Subcutaneous adipose tissue (tissue), 4 donors: ENCODE measurements around the gene CLTCL1. TPM values are rescaled to one million over a fixed set of nuclear protein-coding genes. Genes with fewer than 3 reads are reported as not detected.

Source experiments
- total RNA-seq, 4 donors: library from RNA; depleted of rRNA; stranded (reverse); fragments of >200 nt; gene quantifications; one replicate each; pipeline ENCODE4 v1.1.0, GENCODE V29; 2016
- TF ChIP-seq, protein P1 (sequence below): fragments of 450-650 bp; IDR thresholded peaks from one replicate; pipeline ENCODE4 v1.5.1; 2016; ENCODE audit warnings: low read depth, mild to moderate bottlenecking, control low read depth, antibody characterized with exemption, moderate library complexity

CLTCL1 gene
- total RNA-seq, 4 donors from 2014 or later = 7.3 to 23.2 (median 16.5) TPM

DNA sequence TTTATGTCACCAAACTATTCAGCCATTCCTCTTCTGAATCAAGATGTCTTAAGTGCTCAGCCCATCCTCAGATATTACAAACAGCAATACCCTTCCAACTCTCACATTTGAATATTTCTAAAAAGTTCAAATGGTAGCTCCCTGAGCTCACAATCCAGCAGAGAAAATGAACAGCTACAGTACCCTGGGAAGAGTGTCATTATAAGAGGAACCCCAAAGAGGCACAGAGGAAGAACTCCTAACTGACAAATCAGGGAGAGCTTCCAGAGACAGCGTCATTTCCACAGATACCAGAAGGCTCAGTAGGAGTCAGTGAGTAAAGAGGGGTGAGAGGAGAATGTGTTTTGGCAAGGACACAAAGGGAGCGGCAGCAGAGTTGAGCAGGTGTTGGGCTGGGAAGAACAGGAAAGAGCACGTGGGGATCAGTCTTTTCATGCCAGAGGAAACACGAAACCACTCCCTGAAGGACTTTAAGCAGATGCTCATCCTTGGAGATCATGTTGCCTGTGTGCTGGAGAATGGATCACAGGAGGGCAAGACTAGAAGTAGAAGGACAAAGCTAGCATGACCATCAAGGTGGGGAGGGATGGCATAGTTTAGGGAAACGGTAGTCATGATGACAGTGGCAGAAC, 4.3 kb downstream of the CLTCL1 start:
- TF ChIP-seq, protein P1, sequence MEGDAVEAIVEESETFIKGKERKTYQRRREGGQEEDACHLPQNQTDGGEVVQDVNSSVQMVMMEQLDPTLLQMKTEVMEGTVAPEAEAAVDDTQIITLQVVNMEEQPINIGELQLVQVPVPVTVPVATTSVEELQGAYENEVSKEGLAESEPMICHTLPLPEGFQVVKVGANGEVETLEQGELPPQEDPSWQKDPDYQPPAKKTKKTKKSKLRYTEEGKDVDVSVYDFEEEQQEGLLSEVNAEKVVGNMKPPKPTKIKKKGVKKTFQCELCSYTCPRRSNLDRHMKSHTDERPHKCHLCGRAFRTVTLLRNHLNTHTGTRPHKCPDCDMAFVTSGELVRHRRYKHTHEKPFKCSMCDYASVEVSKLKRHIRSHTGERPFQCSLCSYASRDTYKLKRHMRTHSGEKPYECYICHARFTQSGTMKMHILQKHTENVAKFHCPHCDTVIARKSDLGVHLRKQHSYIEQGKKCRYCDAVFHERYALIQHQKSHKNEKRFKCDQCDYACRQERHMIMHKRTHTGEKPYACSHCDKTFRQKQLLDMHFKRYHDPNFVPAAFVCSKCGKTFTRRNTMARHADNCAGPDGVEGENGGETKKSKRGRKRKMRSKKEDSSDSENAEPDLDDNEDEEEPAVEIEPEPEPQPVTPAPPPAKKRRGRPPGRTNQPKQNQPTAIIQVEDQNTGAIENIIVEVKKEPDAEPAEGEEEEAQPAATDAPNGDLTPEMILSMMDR = no peak

DNA sequence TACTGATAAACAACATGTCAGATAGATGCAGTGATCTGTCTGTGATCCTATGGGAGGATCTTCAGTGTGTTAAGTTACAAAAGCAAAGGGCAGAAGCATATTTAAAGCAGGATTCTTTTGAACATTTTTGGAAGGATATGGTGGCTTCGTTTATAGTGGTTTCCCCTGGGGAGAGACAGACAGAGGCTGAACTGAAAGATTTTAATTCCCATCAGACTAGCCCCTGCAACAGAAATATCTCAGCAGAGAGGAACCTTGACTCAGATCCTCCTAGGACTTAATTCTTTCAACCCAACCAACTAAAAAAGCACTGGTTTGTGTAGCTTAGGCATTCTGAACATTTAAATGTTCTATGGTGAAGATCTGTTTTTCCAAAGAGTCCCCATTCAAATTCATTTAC, 5.7 kb downstream of the CLTCL1 start:
- TF ChIP-seq, protein P1 = no peak

DNA sequence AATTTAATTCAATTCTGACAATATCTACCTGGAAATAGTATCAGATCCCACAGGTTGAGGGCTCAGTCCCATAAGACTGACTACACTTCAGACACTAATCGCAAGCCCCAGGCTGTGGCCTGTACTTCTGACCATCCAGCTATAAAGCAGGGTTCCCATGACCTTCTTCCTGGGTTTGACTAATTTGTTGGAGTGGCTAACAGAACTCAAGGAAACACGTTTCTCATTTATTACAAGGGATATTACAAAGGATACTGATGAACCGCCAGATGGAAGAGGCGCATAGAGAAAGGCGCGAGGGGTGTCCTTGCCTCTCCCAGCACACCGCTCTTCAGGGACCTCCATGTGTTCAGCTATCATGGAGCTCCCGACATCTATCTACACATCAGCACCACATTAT, 13.7 kb downstream of the CLTCL1 start:
- TF ChIP-seq, protein P1 = no peak

DNA sequence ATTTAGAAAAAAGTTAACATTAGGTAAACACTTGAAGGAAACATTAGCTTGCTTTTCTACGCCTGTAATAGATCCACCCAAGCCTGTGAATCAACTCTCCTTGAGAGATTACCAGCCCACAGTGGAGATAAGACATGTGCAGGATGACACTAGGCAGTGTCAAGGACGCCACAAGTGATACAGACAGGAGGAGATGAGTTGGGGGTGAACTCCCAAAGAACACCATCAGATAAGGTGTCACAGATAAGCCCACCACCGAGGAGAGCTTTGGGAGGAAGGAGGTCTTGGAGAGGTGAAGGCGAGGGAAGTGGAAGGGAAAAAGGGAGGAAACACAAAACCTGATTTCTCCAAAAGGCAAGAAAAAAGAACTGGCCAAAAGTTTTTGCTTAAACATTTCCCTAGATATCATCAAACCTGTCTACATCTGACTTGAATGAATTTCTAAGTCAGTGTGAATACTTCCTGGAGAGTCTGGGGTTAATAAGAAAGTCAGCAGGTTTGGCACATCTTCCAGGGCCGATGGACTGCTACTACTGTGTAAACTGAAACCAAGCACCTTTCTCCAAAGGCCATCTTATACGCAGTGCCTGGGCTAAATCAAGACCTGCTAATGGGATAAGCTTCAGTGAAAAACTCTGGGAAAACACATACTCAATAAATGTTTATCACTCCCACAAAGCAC, 15.5 kb downstream of the CLTCL1 start:
- TF ChIP-seq, protein P1 = no peak

DNA sequence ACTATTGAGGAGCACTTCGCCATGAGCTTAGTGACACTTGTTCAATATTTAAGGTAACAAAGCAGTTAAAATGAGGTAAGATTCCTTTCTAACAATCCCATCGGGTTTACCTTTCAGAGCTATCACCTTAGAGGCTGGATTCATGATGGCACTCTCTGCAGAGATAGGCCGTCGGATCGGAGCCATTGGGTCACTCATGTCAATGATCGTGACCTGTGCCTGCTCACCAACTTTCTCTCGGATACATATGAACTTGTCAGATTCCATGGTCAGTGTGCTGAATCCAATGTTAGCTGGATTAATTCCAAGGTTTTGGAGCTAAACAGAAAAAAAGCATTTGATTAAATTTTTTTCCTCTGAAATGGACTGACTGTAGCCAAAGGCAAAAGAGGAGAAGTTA, 16.0 kb downstream of the CLTCL1 start:
- TF ChIP-seq, protein P1 = no peak

DNA sequence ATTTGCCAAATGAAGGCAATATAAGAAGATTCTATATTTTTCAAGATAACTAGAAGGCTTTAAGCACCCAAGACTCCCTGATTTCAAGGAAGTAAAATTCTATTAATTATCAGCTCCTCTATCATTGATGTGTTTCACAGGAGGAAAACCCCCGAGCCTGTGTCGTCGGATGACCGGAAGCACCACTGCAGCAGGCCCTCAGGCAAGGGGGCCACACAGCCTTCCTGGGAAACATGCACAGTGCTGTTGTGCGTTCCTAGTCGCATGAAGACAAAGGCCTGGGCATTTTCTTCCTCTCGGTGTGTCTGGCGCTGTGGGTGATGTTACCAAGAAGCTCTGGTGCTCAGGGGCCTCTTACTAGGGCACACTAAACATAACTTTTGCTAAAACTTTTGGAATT, 16.4 kb downstream of the CLTCL1 start:
- TF ChIP-seq, protein P1 = no peak

DNA sequence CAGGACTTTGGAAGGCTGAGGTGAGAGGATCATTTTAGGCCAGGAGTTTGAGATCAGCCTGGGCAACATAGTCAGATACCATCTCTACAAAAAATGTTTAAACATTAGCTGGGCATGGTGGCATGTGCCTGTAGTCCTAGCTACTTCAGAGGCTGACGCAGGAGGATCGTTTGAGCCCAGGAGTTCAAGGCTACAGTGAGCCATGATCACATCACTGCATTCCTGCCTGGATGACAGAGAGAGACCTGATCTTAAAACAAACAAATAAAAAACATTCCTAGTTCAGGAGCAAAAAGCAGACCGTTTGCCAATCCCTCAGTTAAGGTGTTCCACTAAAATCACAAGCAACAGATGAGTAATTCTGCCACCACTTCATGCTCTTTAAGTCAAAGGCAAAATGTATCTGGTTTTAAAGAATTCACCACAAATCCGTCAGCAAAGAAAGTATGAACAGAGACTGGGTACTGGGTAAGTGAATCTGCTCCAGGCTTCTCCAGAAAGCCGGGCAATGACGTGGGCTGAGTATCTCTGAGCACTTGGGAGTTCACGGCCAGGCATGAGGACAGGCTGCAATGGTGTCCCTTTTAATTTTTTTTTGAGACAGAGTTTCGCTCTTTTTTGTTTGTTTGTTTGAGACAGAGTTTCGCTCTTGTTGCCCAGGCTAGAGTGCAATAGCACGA, 19.5 kb downstream of the CLTCL1 start:
- TF ChIP-seq, protein P1 = no peak
